ENCODE data around the gene ATL2.

ATL2 gene

GRCh38 chr2:38398739-38399138 lies 21.7 kb upstream of the ATL2 start:
- no peak overlapping the region for H3K4me2 ChIP-seq (ENCODE audit: low read length)
- no peak overlapping the region for H3K27ac ChIP-seq (ENCODE audit: low read length)
- no peaks in the 10 kb centered on the region for H3K4me1 ChIP-seq (ENCODE audit: low read length)
- H3K79me2 ChIP-seq (ENCODE audit: low read length), result no peaks in the 10 kb centered on the region
- no peaks in the 10 kb centered on the region for H3K9me3 ChIP-seq (ENCODE audit: insufficient read depth, low read length)
- peaks cover 9% of the 10 kb centered on the region for H3K27me3 ChIP-seq (ENCODE audit: low read depth, low read length)
- no peak for TF ChIP-seq EZH2phosphoT487 (IDR thresholded peaks at IDR 0.05; ENCODE audit: low read depth)
- no peak for TF ChIP-seq CTCF (IDR thresholded peaks at IDR 0.05; ENCODE audit: low read depth, low read length)
- no peak overlapping the region for H3K4me3 ChIP-seq (ENCODE audit: low read length)
- H4K20me1 ChIP-seq (ENCODE audit: insufficient read depth, low read length), result no peaks in the 10 kb centered on the region
- no peak overlapping the region for H2AFZ ChIP-seq (ENCODE audit: low read depth, low read length)
- H3K9ac ChIP-seq (ENCODE audit: low read length), result no peak overlapping the region
- no peaks in the 10 kb centered on the region for H3K36me3 ChIP-seq (replicated peaks; ENCODE audit: low read depth, low read length)

- no peak overlapping the region for H2AFZ ChIP-seq (ENCODE audit: low read depth, low read length)
- peaks cover 24% of the 10 kb centered on the region for H3K27me3 ChIP-seq (ENCODE audit: low read depth, low read length)
- H3K36me3 ChIP-seq (replicated peaks; ENCODE audit: low read depth, low read length), result no peaks in the 10 kb centered on the region
- H3K27ac ChIP-seq (ENCODE audit: low read length), result no peak overlapping the region
- TF ChIP-seq CTCF (IDR thresholded peaks at IDR 0.05; ENCODE audit: low read depth, low read length) (no peak), EZH2phosphoT487 (IDR thresholded peaks at IDR 0.05; ENCODE audit: low read depth) (no peak)
- H3K4me3 ChIP-seq (ENCODE audit: low read length), result no peak overlapping the region
- no peak overlapping the region for H3K9ac ChIP-seq (ENCODE audit: low read length)
- no peaks in the 10 kb centered on the region for H3K79me2 ChIP-seq (ENCODE audit: low read length)
- no peaks in the 10 kb centered on the region for H3K9me3 ChIP-seq (ENCODE audit: insufficient read depth, low read length)
- H4K20me1 ChIP-seq (ENCODE audit: insufficient read depth, low read length), result no peaks in the 10 kb centered on the region
- H3K4me1 ChIP-seq (ENCODE audit: low read length), result no peaks in the 10 kb centered on the region
- no peak overlapping the region for H3K4me2 ChIP-seq (ENCODE audit: low read length)
Measured at GRCh38 chr2:38394903-38395341, 17.8 kb upstream of the ATL2 start.

- TF ChIP-seq CTCF (IDR thresholded peaks at IDR 0.05; ENCODE audit: low read depth, low read length), result no peak
- TF ChIP-seq EZH2phosphoT487 (IDR thresholded peaks at IDR 0.05; ENCODE audit: low read depth), result no peak
- no peaks in the 10 kb centered on the region for H3K36me3 ChIP-seq (replicated peaks; ENCODE audit: low read depth, low read length)
- no peaks in the 10 kb centered on the region for H4K20me1 ChIP-seq (ENCODE audit: insufficient read depth, low read length)
- H3K4me1 ChIP-seq (ENCODE audit: low read length), result no peaks in the 10 kb centered on the region
- no peak overlapping the region for H3K27ac ChIP-seq (ENCODE audit: low read length)
- H3K27me3 ChIP-seq (ENCODE audit: low read depth, low read length), result peaks cover 28% of the 10 kb centered on the region
- H3K9me3 ChIP-seq (ENCODE audit: insufficient read depth, low read length), result no peaks in the 10 kb centered on the region
- H3K79me2 ChIP-seq (ENCODE audit: low read length), result no peaks in the 10 kb centered on the region
- H3K4me3 ChIP-seq (ENCODE audit: low read length), result no peak overlapping the region
- H2AFZ ChIP-seq (ENCODE audit: low read depth, low read length), result no peak overlapping the region
- H3K4me2 ChIP-seq (ENCODE audit: low read length), result no peak overlapping the region
- no peak overlapping the region for H3K9ac ChIP-seq (ENCODE audit: low read length)
Measured at GRCh38 chr2:38394041-38394440, 17.0 kb upstream of the ATL2 start.

- H2AFZ ChIP-seq (ENCODE audit: low read depth, low read length), result no peak overlapping the region
- no peaks in the 10 kb centered on the region for H3K36me3 ChIP-seq (replicated peaks; ENCODE audit: low read depth, low read length)
- no peak for TF ChIP-seq EZH2phosphoT487 (IDR thresholded peaks at IDR 0.05; ENCODE audit: low read depth)
- no peak for TF ChIP-seq CTCF (IDR thresholded peaks at IDR 0.05; ENCODE audit: low read depth, low read length)
- H3K79me2 ChIP-seq (ENCODE audit: low read length), result no peaks in the 10 kb centered on the region
- H3K27ac ChIP-seq (ENCODE audit: low read length), result no peak overlapping the region
- H3K4me1 ChIP-seq (ENCODE audit: low read length), result 0 out of 2 replicates have a peak, but pooled peaks cover 4% of the 10 kb centered on the region
- no peak overlapping the region for H3K4me2 ChIP-seq (ENCODE audit: low read length)
- H3K27me3 ChIP-seq (ENCODE audit: low read depth, low read length), result peaks cover 28% of the 10 kb centered on the region
- H3K9ac ChIP-seq (ENCODE audit: low read length), result no peak overlapping the region
- no peaks in the 10 kb centered on the region for H4K20me1 ChIP-seq (ENCODE audit: insufficient read depth, low read length)
- no peak overlapping the region for H3K4me3 ChIP-seq (ENCODE audit: low read length)
- H3K9me3 ChIP-seq (ENCODE audit: insufficient read depth, low read length), result no peaks in the 10 kb centered on the region
Measured at GRCh38 chr2:38390947-38391346, 13.9 kb upstream of the ATL2 start.
